Stimulated activated CD4-positive, alpha-beta T cell treated with anti-CD3 and anti-CD28 coated beads, Interleukin-15, amount 100 ng/mL, for 1 hour (primary cell): ENCODE data around the gene KCNJ6.

ENCODE experiments used
- DNase-seq, 2 donors: peaks; one replicate each; pipeline ENCODE4 v3.0.0-alpha.2; 2020; ENCODE audit warnings: low read depth in 1 of 2, low spot score in 1 of 2

KCNJ6 gene

GRCh38 chr21:37907076-37907475 lies 9.2 kb downstream of the KCNJ6 start:
- DNase-seq, result no peak

GRCh38 chr21:37905291-37905690 lies 11.0 kb downstream of the KCNJ6 start:
- DNase-seq, result no peak

DNA sequence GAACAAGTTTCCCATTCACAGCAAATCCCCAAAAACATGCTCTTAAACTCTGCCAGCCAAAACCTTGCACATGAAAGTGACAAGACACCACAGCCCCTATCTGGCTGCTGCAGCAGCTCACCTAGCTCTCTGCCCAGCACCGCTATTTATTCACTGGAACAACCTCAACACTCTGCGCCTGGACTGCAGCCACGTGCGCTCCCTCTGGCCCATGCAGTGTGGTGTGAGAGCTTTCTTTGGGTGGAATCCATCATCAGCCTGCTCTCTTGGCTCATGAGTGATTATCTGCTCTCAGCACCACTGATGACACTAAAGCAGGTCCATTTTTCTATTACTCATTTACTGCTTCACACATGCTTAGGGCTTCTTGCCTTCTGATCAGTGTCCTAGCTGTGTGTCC lies 11.4 kb downstream of the KCNJ6 start:
- DNase-seq, result no peak

GRCh38 chr21:37903396-37903795 lies 12.9 kb downstream of the KCNJ6 start:
- DNase-seq, result no peak

- no peak for DNase-seq
These were observed 17.1 kb downstream of the KCNJ6 start for GRCh38 chr21:37899146-37899545.

- no peak for DNase-seq
These were observed 19.5 kb downstream of the KCNJ6 start for GRCh38 chr21:37896788-37897187.

DNA sequence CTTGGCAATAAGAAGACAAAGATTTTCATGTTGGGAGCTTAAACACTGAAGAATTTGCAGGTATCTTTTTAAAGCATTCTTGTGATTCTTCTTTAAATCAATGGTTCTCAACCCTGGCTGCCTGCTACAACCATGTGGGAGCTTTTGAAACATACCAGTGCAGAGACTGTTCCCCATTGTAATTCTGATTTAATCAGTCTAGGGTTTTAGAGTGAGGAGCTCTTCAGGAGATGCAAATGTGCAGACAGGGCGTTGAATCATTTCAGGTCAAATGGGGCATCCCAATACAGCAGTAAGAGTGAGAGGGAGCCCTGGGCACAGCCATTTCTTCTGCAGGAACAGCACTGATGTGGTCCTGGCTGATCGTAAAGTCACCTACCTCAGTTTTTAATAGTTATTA lies 24.3 kb downstream of the KCNJ6 start:
- DNase-seq, result no peak

DNA sequence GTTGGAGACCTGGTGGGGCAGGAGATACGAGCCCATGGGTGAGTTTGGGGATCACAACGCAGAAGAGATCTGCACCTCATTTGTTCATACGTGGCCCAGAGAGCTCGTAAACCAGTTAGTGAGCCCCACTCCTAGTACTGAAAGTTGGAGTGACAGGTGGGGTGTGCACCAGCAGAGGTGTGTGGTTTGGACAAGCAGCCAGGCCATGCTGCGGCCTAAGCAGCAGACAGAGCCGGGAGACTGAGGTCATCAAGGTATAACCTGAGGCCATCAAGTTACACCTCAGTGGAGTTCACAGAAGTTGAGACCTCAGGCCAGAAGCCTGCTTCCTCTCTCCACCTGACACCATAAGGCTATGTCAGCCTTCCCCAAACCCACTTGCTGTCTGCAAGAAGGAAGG lies 27.6 kb downstream of the KCNJ6 start:
- DNase-seq, result no peak

DNA sequence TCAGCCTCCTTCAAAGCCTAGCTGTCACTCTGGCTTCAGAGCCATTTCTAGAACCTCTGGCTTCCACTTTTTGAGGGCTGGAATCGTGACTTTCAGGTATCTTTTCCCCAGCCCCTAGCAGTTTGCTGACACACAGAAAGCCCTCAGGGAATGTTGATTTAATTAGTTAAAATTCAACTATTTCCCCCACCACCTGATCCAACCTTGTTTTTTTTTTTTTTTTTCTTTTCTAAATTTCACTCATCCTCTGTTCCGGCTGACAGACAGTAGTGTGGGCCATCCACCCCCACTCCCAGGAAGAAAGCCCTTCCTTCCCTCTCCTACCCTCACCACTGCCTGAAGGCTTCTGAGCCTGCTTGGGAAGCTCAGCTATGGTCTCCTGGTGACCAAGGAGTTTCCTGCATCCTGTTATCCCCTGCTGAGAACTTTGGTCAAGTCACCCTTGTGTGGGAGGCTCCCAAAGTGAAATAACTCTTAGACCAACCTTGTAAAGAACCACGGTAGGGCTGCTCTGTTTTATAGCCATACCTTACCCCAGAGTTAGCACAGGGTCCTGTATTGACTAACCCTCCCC lies 29.4 kb downstream of the KCNJ6 start:
- no peak for DNase-seq

GRCh38 chr21:37886120-37886519 lies 30.1 kb downstream of the KCNJ6 start:
- DNase-seq, result no peak

GRCh38 chr21:37878946-37879660 lies 37.2 kb downstream of the KCNJ6 start:
- no peak for DNase-seq

DNA sequence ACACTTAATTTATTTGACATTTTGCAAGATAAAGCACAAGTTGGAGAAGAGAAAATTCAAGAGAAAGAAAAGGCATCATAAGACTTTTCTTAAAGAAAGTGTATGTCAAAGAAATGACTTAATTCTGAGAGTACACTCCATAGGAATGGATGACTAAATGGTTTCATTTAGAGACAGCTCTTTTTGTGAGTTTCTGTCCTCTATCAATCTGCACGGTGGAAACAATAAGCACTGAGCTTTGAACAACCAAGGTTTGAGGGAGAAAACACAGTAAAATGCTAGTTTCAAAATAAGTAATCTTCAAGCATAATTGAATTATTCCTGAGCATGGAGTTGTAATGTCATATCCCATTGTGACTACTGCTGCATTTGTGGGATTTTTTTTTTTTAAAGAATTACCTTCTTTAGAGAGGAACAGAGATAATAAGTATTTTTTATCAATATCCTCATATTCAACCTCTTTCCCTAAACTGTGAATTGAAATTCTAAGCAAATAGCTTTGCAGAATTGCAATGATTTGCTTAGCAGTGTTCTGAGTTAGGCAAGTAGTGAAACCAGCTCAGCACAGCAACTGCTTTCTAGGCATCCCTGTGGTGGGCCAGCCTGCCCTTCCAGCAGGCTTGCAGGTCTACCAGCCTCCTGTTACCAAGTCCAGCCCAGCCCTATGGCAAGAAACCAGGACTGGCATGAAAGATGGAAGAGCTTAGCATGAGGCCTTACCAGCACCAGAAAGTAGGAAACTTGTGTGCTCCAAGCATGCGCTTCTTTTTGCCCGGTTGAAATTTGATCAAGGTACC lies 38.2 kb downstream of the KCNJ6 start:
- no peak for DNase-seq

- no peak for DNase-seq
These were observed 39.1 kb downstream of the KCNJ6 start for GRCh38 chr21:37877171-37877570.

- no peak for DNase-seq
These were observed 39.7 kb downstream of the KCNJ6 start for GRCh38 chr21:37876561-37876960.

DNA sequence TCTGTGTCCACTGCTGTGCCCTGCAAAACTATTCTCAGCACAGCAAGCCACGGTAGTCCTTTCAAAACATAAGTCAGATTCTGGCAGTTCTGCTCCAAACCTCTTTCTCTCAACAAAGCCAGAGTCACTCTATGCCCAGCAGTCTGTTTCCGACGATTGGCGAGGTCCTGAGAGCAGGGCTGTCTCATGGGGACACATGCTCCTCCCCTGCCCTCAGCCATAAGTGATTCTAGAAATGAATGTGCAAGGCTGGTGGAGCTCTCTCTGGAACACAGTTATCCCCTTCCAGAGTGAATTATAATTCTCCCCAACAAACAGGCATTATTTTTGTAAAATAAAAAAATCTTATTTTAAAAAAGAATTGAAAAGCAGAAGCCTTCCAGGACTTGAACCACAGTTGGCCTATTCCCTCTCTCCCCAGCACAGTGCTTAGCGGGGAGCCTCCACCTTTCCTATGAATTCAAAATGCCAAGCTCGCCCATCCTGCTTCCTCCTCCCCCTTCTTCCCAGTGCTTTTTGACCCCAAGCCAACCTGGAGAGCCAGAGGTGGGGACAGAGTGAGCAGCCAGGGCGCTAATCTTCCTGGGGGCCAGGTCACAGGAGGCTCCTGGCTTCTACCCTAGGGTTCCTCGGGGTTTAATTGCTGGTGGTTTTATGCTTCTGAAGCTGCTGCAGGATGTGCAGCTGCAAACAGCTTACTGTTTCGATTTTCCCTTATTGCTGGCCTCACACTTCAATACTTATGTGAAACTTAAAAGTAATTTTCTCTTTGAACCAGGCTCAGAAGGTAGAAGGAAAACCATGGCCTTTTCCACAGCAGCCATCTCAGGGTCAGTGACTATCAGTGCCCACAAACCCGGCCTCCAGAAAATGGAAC lies 41.1 kb downstream of the KCNJ6 start:
- DNase-seq, result no peak

GRCh38 chr21:37874481-37874880 lies 41.8 kb downstream of the KCNJ6 start:
- no peak for DNase-seq

- DNase-seq, result no peak
These were observed 42.6 kb downstream of the KCNJ6 start for GRCh38 chr21:37873655-37874054.

DNA sequence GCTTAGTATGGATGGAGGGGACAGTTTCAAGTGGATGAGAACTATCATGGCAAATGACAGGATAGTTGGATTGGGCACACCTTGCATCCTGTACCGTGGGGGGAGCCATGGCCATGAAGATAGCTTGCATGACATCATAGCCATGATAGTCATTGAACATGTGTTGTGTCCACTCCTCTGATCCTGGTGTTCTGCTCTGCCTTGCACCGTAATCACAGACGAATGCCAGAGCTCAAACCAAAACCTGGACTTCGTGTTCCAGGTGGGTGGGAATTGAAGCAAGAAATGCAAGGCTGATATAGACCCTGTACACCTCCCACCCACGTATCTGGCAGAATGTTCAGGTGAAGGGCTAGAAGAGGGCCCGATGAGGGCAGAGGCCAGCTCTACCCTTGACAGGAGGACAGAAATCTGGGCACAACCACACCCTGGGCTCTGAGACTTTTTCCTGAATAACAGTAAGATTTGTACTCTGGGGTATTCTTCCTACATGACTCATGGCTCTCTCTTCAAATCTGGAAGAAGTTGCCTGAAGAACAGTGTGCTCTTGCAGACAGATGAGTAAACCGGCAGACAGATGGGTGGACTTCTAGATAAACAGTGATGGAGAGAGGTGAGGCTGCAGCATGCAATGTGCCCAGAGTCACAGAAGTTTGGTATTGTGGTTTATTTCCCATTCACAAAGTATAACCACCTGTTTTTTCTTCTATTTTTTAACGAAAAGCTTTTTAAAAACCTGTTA lies 45.0 kb downstream of the KCNJ6 start:
- no peak for DNase-seq

DNA sequence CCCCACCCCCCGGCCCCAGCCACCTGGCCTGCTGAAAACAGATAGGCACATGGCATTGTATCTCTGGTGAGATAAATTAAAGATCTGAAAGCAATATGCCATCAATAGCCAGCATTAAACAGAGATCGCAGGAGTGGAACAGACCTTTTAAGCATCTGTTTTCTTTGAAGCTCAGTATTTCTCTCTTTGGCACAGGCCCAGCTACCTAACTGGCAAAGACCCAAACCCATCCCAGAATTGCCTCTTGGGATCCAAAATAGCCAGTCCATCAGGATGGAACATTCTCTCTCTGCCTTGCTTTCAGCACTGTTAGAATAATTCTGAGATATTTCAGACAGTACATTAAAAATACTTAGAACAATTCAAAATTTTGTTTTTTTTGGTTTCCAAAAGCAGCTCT lies 46.0 kb downstream of the KCNJ6 start:
- no peak for DNase-seq

DNA sequence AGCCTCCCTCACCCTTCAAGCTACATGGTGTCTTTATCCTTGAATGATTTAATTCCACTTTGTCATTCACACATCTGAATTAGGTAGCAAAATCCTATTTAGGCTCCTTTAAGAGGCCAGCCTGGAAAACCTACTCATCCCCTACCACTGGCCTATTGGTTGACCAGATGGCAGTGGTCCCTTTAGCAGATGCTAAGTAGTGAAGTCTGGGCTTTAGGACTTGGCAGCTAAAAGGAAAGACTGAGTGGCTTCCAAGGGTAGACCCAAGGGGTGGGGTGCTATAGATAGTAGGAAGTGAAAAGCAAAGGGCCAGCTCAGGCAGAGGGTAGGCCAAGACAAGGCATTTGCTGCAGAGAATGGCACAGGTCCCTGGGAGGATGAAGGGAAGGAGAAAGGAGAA lies 46.6 kb downstream of the KCNJ6 start:
- no peak for DNase-seq
